ENCODE results near the gene RHEB. TPM values are rescaled to one million over a fixed set of nuclear protein-coding genes. Genes with fewer than 3 reads are reported as not detected.

RHEB gene
- total RNA-seq, 1 experiment from 2014 or later, result 87.0 TPM

- Histone ChIP-seq H3K27ac (ENCODE audit: low read length) (no peak overlapping the region), H2AFZ (ENCODE audit: low read length) (no peak overlapping the region), H3K9ac (ENCODE audit: low read length) (no peak overlapping the region), H3K9me3 (ENCODE audit: low read length) (no peaks in the 10 kb centered on the region), H3K9me2 (replicated peaks; ENCODE audit: low read length) (no peaks in the 10 kb centered on the region), H3F3A (ENCODE audit: low read length, unreplicated experiment) (no peaks in the 10 kb centered on the region), H3K36me3 (ENCODE audit: low read depth, low read length) (no peaks in the 10 kb centered on the region), H3K4me2 (ENCODE audit: low read length) (peak overlapping the region; percentile 66), H4K20me1 (ENCODE audit: low read length) (no peaks in the 10 kb centered on the region), H3K4me3 (ENCODE audit: low read length) (peak overlapping the region; percentile 22; the same call in 1 of the 2 replicates), H3K79me2 (ENCODE audit: low read length) (no peaks in the 10 kb centered on the region), H3K4me1 (ENCODE audit: insufficient read depth, low read length) (peaks cover 21% of the 10 kb centered on the region), H3K27me3 (ENCODE audit: low read length) (no peaks in the 10 kb centered on the region)
- peak; percentile 87 for DNase-seq
- TF ChIP-seq CTCF (conservative IDR thresholded peaks at IDR 0.05; ENCODE audit: low read depth, low read length) (no peak), EZH2phosphoT487 (IDR thresholded peaks at IDR 0.05; ENCODE audit: borderline replicate concordance, low read length) (no peak), EZH2 (IDR thresholded peaks at IDR 0.05; ENCODE audit: low read length, unreplicated experiment) (no peak)
- ChIA-PET CTCF (no interaction called here), POLR2A (ENCODE audit: unreplicated experiment) (no interaction called here)
- intact Hi-C loops (cut with micrococcal nuclease), result no loop called here
- BruUV-seq (replicated peaks), result no TSS peak
- peak; percentile 86 for ATAC-seq
These were observed 32.8 kb upstream of the RHEB start for GRCh38 chr7:151552352-151553028.

- DNase-seq, result no peak
These were observed 32.1 kb upstream of the RHEB start for GRCh38 chr7:151551820-151552219.

More at GRCh38 chr7:151551820-151552219, 32.1 kb upstream of the RHEB start:
- Histone ChIP-seq H3K4me1 (ENCODE audit: insufficient read depth, low read length) (peaks cover 21% of the 10 kb centered on the region), H3K27me3 (ENCODE audit: low read length) (no peaks in the 10 kb centered on the region), H3K9me3 (ENCODE audit: low read length) (no peaks in the 10 kb centered on the region), H3K9me2 (replicated peaks; ENCODE audit: low read length) (no peaks in the 10 kb centered on the region), H3K4me3 (ENCODE audit: low read length) (no peak overlapping the region; the same call in 1 of the 2 replicates), H3K79me2 (ENCODE audit: low read length) (no peaks in the 10 kb centered on the region), H4K20me1 (ENCODE audit: low read length) (no peaks in the 10 kb centered on the region), H3K9ac (ENCODE audit: low read length) (no peak overlapping the region), H3K36me3 (ENCODE audit: low read depth, low read length) (no peaks in the 10 kb centered on the region), H2AFZ (ENCODE audit: low read length) (no peak overlapping the region), H3F3A (ENCODE audit: low read length, unreplicated experiment) (no peaks in the 10 kb centered on the region), H3K27ac (ENCODE audit: low read length) (no peak overlapping the region), H3K4me2 (ENCODE audit: low read length) (peak overlapping the region; percentile 66)
- intact Hi-C loops (cut with micrococcal nuclease), result no loop called here
- no TSS peak for BruUV-seq (replicated peaks)
- ATAC-seq, result peak; percentile 5; the same call in 1 of the 2 replicates
- ChIA-PET CTCF (no interaction called here), POLR2A (ENCODE audit: unreplicated experiment) (interaction anchor here (0.5 to 1.2 kb wide), 2 partner anchors 30 to 32 kb away, joined by 3 to 4 read pairs; no protein-coding TSS in a partner anchor)
- TF ChIP-seq EZH2 (IDR thresholded peaks at IDR 0.05; ENCODE audit: low read length, unreplicated experiment), result no peak
- TF ChIP-seq EZH2phosphoT487 (IDR thresholded peaks at IDR 0.05; ENCODE audit: borderline replicate concordance, low read length), result no peak
- TF ChIP-seq CTCF (conservative IDR thresholded peaks at IDR 0.05; ENCODE audit: low read depth, low read length), result no peak

Data from PC-3 (cell line).